Endothelial cell of umbilical vein (primary cell): ENCODE data around the gene TMEM225B. TPM values are rescaled to one million over a fixed set of nuclear protein-coding genes. Genes with fewer than 3 reads are reported as not detected.
"Not testable (repeated sequence)": the region's sequence is repeated elsewhere in the genome, so short reads cannot be mapped to it uniquely, and the experiment has no call there.

Source experiments
- BruUV-seq: library from RNA; stranded (reverse); fragments of 400-500 nt; replicated peaks from 2 replicates; lab custom pipeline; 2021; lab: Mats Ljungman, UMichigan
- CTCF ChIA-PET: fragments of 300-600, 350-600 bp; sonication (Branson Sonifier 250); formaldehyde crosslinking; loops from one replicate; lab custom pipeline; 2021; ENCODE audit warnings: antibody characterized with exemption, inconsistent platforms; lab: Charles Lee
- POLR2A ChIA-PET: fragments of 300-600, 350-600 bp; sonication (Branson Sonifier 250); formaldehyde crosslinking; loops from one replicate; lab custom pipeline; 2021; ENCODE audit warnings: antibody characterized with exemption, inconsistent platforms; lab: Charles Lee
- DNase-seq: peaks from one replicate; pipeline ENCODE4 v3.0.0-alpha.2; 2011; ENCODE audit warnings: low read depth, low spot score
- FAIRE-seq: peaks from 2 replicates; lab custom pipeline; 2011; peaks lifted over from hg19 to GRCh38; lab: Jason Lieb, UNC
- H2AFZ ChIP-seq: 2 replicates; pipeline ENCODE4 v1.6.0; 2012; ENCODE audit warnings: low read depth, low read length, control low read depth, inconsistent platforms
- H3K27ac ChIP-seq: 2 replicates; pipeline ENCODE4 v1.5.1; 2011; ENCODE audit warnings: low read depth, mild to moderate bottlenecking, control low read depth, low read length, moderate library complexity; ENCODE audit not compliant: insufficient read depth
- H3K27me3 ChIP-seq, 2 experiments: 2 replicates each; pipeline versions ENCODE4 v1.6.0 to v1.6.1; 2011; ENCODE audit warnings: low read length in 2 of 2, mixed read lengths in 1 of 2; ENCODE audit not compliant: control insufficient read depth in 2 of 2, insufficient read depth in 2 of 2
- H3K36me3 ChIP-seq, 2 experiments: 2 replicates in 1 of 2; 3 replicates in 1 of 2; pipeline ENCODE4 v1.5.1; 2011; ENCODE audit warnings: low read length in 2 of 2, mild to moderate bottlenecking in 1 of 2, moderate library complexity in 1 of 2; ENCODE audit not compliant: control insufficient read depth in 2 of 2, insufficient read depth in 2 of 2; ENCODE audit errors: extremely low read depth in 1 of 2
- H3K4me1 ChIP-seq: 3 replicates; pipeline ENCODE4 v1.5.1; 2011; ENCODE audit warnings: mild to moderate bottlenecking, low read length; ENCODE audit not compliant: control insufficient read depth, insufficient read depth; ENCODE audit errors: extremely low read depth
- H3K4me2 ChIP-seq: 2 replicates; pipeline ENCODE4 v1.6.1; 2011; ENCODE audit warnings: low read length, control low read depth, mixed read lengths; ENCODE audit not compliant: insufficient read depth
- H3K4me3 ChIP-seq, 3 experiments: fragments of 200-600 bp in 1 of 3; sonication (generic), shearing (Covaris generic) in 1 of 3; replicated peaks in 1 of 3; 2 replicates each; pipeline ENCODE4 v1.5.1; 2011 to 2016; ENCODE audit warnings: control low read depth in 3 of 3, low read length in 3 of 3, mild to moderate bottlenecking in 2 of 3, inconsistent platforms in 1 of 3, low read depth in 1 of 3, moderate library complexity in 1 of 3; ENCODE audit not compliant: insufficient read depth in 1 of 3
- H3K79me2 ChIP-seq: 2 replicates; pipeline ENCODE4 v1.6.0; 2012; ENCODE audit warnings: low read length, inconsistent platforms; ENCODE audit not compliant: control insufficient read depth, insufficient read depth
- H3K9ac ChIP-seq: replicated peaks from 2 replicates; pipeline ENCODE3; 2011; ENCODE audit warnings: low read length, control low read depth; ENCODE audit not compliant: insufficient read depth; ENCODE audit errors: extremely low read depth
- H3K9me1 ChIP-seq: replicated peaks from 3 replicates; pipeline ENCODE4 v1.6.0; 2011; ENCODE audit warnings: mild to moderate bottlenecking, low read length; ENCODE audit not compliant: control insufficient read depth, insufficient read depth; ENCODE audit errors: extremely low read depth
- H3K9me3 ChIP-seq: replicated peaks from 2 replicates; pipeline ENCODE4 v1.5.1; 2012; ENCODE audit warnings: low read length, inconsistent platforms; ENCODE audit not compliant: control insufficient read depth, insufficient read depth
- H4K20me1 ChIP-seq: replicated peaks from 2 replicates; pipeline ENCODE3; 2011; ENCODE audit warnings: mild to moderate bottlenecking, low read length; ENCODE audit not compliant: control insufficient read depth, insufficient read depth; ENCODE audit errors: extremely low read depth
- CTCF ChIP-seq, 2 donors: IDR thresholded peaks; 1 replicate in 1 of 2; 2 replicates in 1 of 2; pipeline ENCODE4 v1.5.1; 2011; ENCODE audit warnings: low read length in 2 of 2, mild to moderate bottlenecking in 2 of 2, moderate library complexity in 2 of 2, control low read depth in 1 of 2, inconsistent platforms in 1 of 2, low read depth in 1 of 2; ENCODE audit not compliant: insufficient read depth in 1 of 2; ENCODE audit errors: extremely low read depth in 1 of 2
- EZH2 ChIP-seq: IDR thresholded peaks from 2 replicates; pipeline ENCODE4 v1.6.1; 2012; ENCODE audit warnings: borderline replicate concordance, low read depth, mild to moderate bottlenecking, moderate library complexity, low read length, inconsistent platforms; ENCODE audit not compliant: severe bottlenecking
- FOS ChIP-seq: IDR thresholded peaks from 2 replicates; pipeline ENCODE4 v1.6.1; 2011; ENCODE audit warnings: mild to moderate bottlenecking, low read length, moderate library complexity, borderline replicate concordance; ENCODE audit not compliant: insufficient read depth
- GATA2 ChIP-seq: IDR thresholded peaks from 2 replicates; pipeline ENCODE4 v1.7.0; 2011; ENCODE audit warnings: low read depth, mild to moderate bottlenecking, moderate library complexity, mixed read lengths, low read length; ENCODE audit not compliant: insufficient read length, insufficient read depth
- JUN ChIP-seq: IDR thresholded peaks from 2 replicates; pipeline ENCODE4 v1.6.1; 2011; ENCODE audit warnings: borderline replicate concordance, low read depth; ENCODE audit not compliant: insufficient read length, insufficient read depth
- MAX ChIP-seq: IDR thresholded peaks from 2 replicates; pipeline ENCODE4 v1.6.1; 2011; ENCODE audit not compliant: insufficient read depth, insufficient read length
- MYC ChIP-seq: IDR thresholded peaks from one replicate; pipeline ENCODE4 v1.6.1; 2011; ENCODE audit warnings: mild to moderate bottlenecking, low read depth, low read length
- POLR2A ChIP-seq: IDR thresholded peaks from 2 replicates; pipeline ENCODE4 v1.6.1; 2012; ENCODE audit warnings: low read depth, mild to moderate bottlenecking, control low read depth, low read length
- POLR2AphosphoS5 ChIP-seq: IDR thresholded peaks from 2 replicates; pipeline ENCODE4 v1.6.1; 2012; ENCODE audit warnings: low read depth, mild to moderate bottlenecking, control low read depth, low read length, moderate library complexity; ENCODE audit not compliant: insufficient read depth
- dilution Hi-C: fragments of 300-500 bp; cut with MboI; formaldehyde crosslinking; loops from one replicate; pipeline ENCODE4 v1.15.0; 2019; ENCODE audit warnings: low sequenced_read_pairs; ENCODE audit not compliant: extremely low pct_ligation_motif_present
- intact Hi-C: fragments of 100-400 bp; cut with micrococcal nuclease; formaldehyde crosslinking; loops from one replicate; pipeline ENCODE4 v1.10.0; 2022
- polyA plus RNA-seq, 4 experiments: library from polyadenylated mRNA; depleted of rRNA in 3 of 4; stranded (reverse) in 3 of 4; unstranded in 1 of 4; fragments of >200 nt; gene quantifications; 2 replicates each; pipeline versions ENCODE4 v1.2.1 to v1.2.3, GENCODE V29; 2011 to 2012; ENCODE audit warnings: missing spikeins in 1 of 4
- total RNA-seq: library from RNA; stranded (reverse); gene quantifications from 2 replicates; pipeline ENCODE4 v1.2.3, GENCODE V29; 2021

TMEM225B gene
- total and polyA plus RNA-seq, 2 donors (not counting 3 experiments of a cell fraction or from before 2014, with no cell fraction given), result 0.29 TPM; not detected in 1

GRCh38 chr7:99653269-99653668, 55.2 kb downstream of the TMEM225B start:
- H3K27me3 ChIP-seq, dilution Hi-C loops, H3K9me1 ChIP-seq, H3K27ac ChIP-seq, H2AFZ ChIP-seq, FAIRE-seq, H3K36me3 ChIP-seq, H3K4me1 ChIP-seq, H3K79me2 ChIP-seq, DNase-seq, intact Hi-C loops, H3K9me3 ChIP-seq, H3K9ac ChIP-seq, POLR2A ChIA-PET, H4K20me1 ChIP-seq, H3K4me3 ChIP-seq, BruUV-seq, H3K4me2 ChIP-seq, CTCF ChIA-PET: not testable (repeated sequence)

- dilution Hi-C loops, result no loop called here
These were observed 55.7 kb downstream of the TMEM225B start for GRCh38 chr7:99653754-99654153.

GRCh38 chr7:99654626-99655025, 56.6 kb downstream of the TMEM225B start:
- H2AFZ ChIP-seq, CTCF ChIA-PET, H3K9me3 ChIP-seq, H4K20me1 ChIP-seq, H3K4me2 ChIP-seq, H3K9me1 ChIP-seq, BruUV-seq, H3K4me3 ChIP-seq, POLR2A ChIA-PET, H3K9ac ChIP-seq, H3K4me1 ChIP-seq, intact Hi-C loops, H3K79me2 ChIP-seq, H3K27ac ChIP-seq, H3K27me3 ChIP-seq, DNase-seq, H3K36me3 ChIP-seq, dilution Hi-C loops, FAIRE-seq: not testable (repeated sequence)

More at GRCh38 chr7:99653754-99654153, 55.7 kb downstream of the TMEM225B start:
- POLR2A ChIA-PET, result no interaction called here
- no peak overlapping the region for H3K27ac ChIP-seq
- no peaks in the 10 kb centered on the region for H4K20me1 ChIP-seq
- H3K4me2 ChIP-seq, result no peak overlapping the region
- H3K4me1 ChIP-seq, result no peaks in the 10 kb centered on the region
- DNase-seq, result no peak
- BruUV-seq, result no TSS peak
- FAIRE-seq, result no peak
- H3K27me3 ChIP-seq, result no peaks in the 10 kb centered on the region
- no peaks in the 10 kb centered on the region for H3K9me3 ChIP-seq
- intact Hi-C loops, result no loop called here
- H3K36me3 ChIP-seq, result no peaks in the 10 kb centered on the region
- H3K79me2 ChIP-seq, result no peaks in the 10 kb centered on the region
- TF ChIP-seq FOS, result no peak
- no peak for TF ChIP-seq MAX
- no peak for TF ChIP-seq POLR2AphosphoS5
- no peak for TF ChIP-seq GATA2
- no peak for TF ChIP-seq EZH2
- TF ChIP-seq POLR2A, result no peak
- no peak for TF ChIP-seq JUN
- TF ChIP-seq MYC, result no peak
- no peak for TF ChIP-seq CTCF (IDR thresholded peaks at IDR 0.05; ENCODE audit: extremely low read depth in 1 of 2, insufficient read depth in 1 of 2, low read depth in 1 of 2, low read length in 2 of 2)
- H3K9ac ChIP-seq, result no peak overlapping the region
- no peak overlapping the region for H3K4me3 ChIP-seq
- CTCF ChIA-PET, result no interaction called here
- no peaks in the 10 kb centered on the region for H3K9me1 ChIP-seq
- H2AFZ ChIP-seq, result no peak overlapping the region
